HG03432 (cell line): ENCODE results near the gene APOA5.
A peak's percentile ranks its signal among the peaks of the same experiment; 100 is the strongest.
"Not testable (repeated sequence)": the region's sequence is repeated elsewhere in the genome, so short reads cannot be mapped to it uniquely, and the experiment has no call there.

Source experiments
- ATAC-seq: cut with Tn5 transposase; IDR thresholded peaks from one replicate; pipeline ENCODE4 v1.9.1; 2021; ENCODE audit warnings: mild to moderate bottlenecking, moderate library complexity; ENCODE audit not compliant: unreplicated experiment

The APOA5 gene

GRCh38 chr11:116791813-116792143 is at the start of gene APOA5:
TSS of gene APOA5 (minus strand) at chr11:116791879. CDS start at chr11:116791860, 19 bp downstream.
- ATAC-seq, result no peak

- no peak for ATAC-seq
Observed at GRCh38 chr11:116840746-116841296, 49.1 kb upstream of the APOA5 start.

GRCh38 chr11:116840224-116840745 is 48.6 kb upstream of the APOA5 start:
- ATAC-seq, result no peak

GRCh38 chr11:116838321-116839084 is 46.8 kb upstream of the APOA5 start:
- ATAC-seq, result no peak

- ATAC-seq, result no peak
Observed at GRCh38 chr11:116837231-116838091, 45.8 kb upstream of the APOA5 start, which contains the start of gene APOA1. TSS of gene APOA1 (minus strand) at chr11:116837622. CDS start at chr11:116837387, 235 bp downstream.

GRCh38 chr11:116836632-116836991 is 44.9 kb upstream of the APOA5 start:
- no peak for ATAC-seq

GRCh38 chr11:116835791-116836631 is 44.3 kb upstream of the APOA5 start:
- ATAC-seq, result peak; percentile 88

- peak; percentile 21 for ATAC-seq
Observed at GRCh38 chr11:116835042-116835772, 43.5 kb upstream of the APOA5 start.

GRCh38 chr11:116834535-116835041 is 42.9 kb upstream of the APOA5 start:
- ATAC-seq, result not testable (repeated sequence)

GRCh38 chr11:116833816-116834534 is 42.3 kb upstream of the APOA5 start:
- ATAC-seq, result no peak

- ATAC-seq, result no peak
Observed at GRCh38 chr11:116833491-116833815, 41.8 kb upstream of the APOA5 start.

GRCh38 chr11:116832350-116833290 is 40.9 kb upstream of the APOA5 start:
- no peak for ATAC-seq

- ATAC-seq, result no peak
Observed at GRCh38 chr11:116831790-116832349, 40.2 kb upstream of the APOA5 start.

- no peak for ATAC-seq
Observed at GRCh38 chr11:116830184-116830912, 38.7 kb upstream of the APOA5 start.

- ATAC-seq, result no peak
Observed at GRCh38 chr11:116829525-116830183, 38.0 kb upstream of the APOA5 start, which contains the start of gene APOC3. TSS of gene APOC3 (plus strand) at chr11:116829907. CDS start at chr11:116830583, 676 bp downstream.
